ENCODE results near the gene CDK4. TPM values are rescaled to one million over a fixed set of nuclear protein-coding genes. Genes with fewer than 3 reads are reported as not detected.
A peak's percentile ranks its signal among the peaks of the same experiment; 100 is the strongest.

CDK4 gene
- total and polyA plus RNA-seq, 8 donors = 80.1 to 269 (median 231) TPM

- Histone ChIP-seq H3K27me3 (peaks cover 19 to 33% of the 10 kb centered on the region in 2 donors), H3K36me3 (peaks cover 0 to 28% of the 10 kb centered on the region in 2 donors), H3K4me3 (no peak overlapping the region), H3K4me1 (peaks cover 26 to 65% of the 10 kb centered on the region in 2 donors), H3K27ac (no peak overlapping the region), H3K9me3 (no peaks in the 10 kb centered on the region)
- intact Hi-C loops (cut with DNase I) = no loop called here
- TF ChIP-seq, protein P1, sequence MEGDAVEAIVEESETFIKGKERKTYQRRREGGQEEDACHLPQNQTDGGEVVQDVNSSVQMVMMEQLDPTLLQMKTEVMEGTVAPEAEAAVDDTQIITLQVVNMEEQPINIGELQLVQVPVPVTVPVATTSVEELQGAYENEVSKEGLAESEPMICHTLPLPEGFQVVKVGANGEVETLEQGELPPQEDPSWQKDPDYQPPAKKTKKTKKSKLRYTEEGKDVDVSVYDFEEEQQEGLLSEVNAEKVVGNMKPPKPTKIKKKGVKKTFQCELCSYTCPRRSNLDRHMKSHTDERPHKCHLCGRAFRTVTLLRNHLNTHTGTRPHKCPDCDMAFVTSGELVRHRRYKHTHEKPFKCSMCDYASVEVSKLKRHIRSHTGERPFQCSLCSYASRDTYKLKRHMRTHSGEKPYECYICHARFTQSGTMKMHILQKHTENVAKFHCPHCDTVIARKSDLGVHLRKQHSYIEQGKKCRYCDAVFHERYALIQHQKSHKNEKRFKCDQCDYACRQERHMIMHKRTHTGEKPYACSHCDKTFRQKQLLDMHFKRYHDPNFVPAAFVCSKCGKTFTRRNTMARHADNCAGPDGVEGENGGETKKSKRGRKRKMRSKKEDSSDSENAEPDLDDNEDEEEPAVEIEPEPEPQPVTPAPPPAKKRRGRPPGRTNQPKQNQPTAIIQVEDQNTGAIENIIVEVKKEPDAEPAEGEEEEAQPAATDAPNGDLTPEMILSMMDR (IDR thresholded peaks at IDR 0.05) = no peak
- ATAC-seq (no peak), DNase-seq (no peak)
Measured at GRCh38 chr12:57769594-57769993, 17.5 kb upstream of the CDK4 start.

DNA sequence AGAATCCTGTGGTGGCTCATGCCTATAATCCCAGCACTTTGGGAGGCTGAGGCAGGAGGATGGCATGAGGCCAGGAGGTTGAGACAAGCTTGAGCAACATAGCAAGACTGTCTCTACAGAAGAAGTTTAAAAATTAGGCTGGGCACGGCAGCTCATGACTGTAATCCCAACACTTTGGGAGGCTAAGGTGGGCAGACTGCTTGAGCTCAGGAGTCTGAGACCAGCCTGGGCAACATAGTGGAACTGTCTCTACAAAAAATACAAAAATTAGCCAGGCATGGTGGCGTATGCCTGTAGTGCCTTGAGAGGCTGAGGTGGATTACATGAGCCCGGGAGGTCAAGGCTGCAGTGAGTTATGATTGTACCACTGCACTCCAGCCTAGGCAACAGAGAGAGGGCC lies 15.8 kb upstream of the CDK4 start:
- Histone ChIP-seq H3K9me3 (no peaks in the 10 kb centered on the region), H3K36me3 (peaks cover 0 to 28% of the 10 kb centered on the region in 2 donors), H3K27ac (no peak overlapping the region), H3K4me3 (no peak overlapping the region), H3K27me3 (peaks cover 24 to 50% of the 10 kb centered on the region in 2 donors), H3K4me1 (peaks cover 28 to 52% of the 10 kb centered on the region in 2 donors)
- no peak for DNase-seq
- no peak for ATAC-seq
- intact Hi-C loops (cut with DNase I) = no loop called here
- TF ChIP-seq, protein P1 (IDR thresholded peaks at IDR 0.05) = no peak

- DNase-seq = no peak
- H3K36me3 ChIP-seq = peaks cover 0 to 28% of the 10 kb centered on the region in 2 donors
- peaks cover 28 to 48% of the 10 kb centered on the region in 2 donors for H3K4me1 ChIP-seq
- H3K27me3 ChIP-seq = peaks cover 24 to 55% of the 10 kb centered on the region in 2 donors
- intact Hi-C loops (cut with DNase I) = no loop called here
- H3K9me3 ChIP-seq = no peaks in the 10 kb centered on the region
- peak overlapping the region in 1 of 2 donors; percentile 45 for H3K4me3 ChIP-seq
- TF ChIP-seq, protein P1 (IDR thresholded peaks at IDR 0.05) = no peak
- H3K27ac ChIP-seq = no peak overlapping the region
- ATAC-seq = no peak
Measured at GRCh38 chr12:57767305-57767698, 15.2 kb upstream of the CDK4 start.

- Histone ChIP-seq H3K4me1 (peaks cover 28 to 47% of the 10 kb centered on the region in 2 donors), H3K4me3 (peak within 1 kb of the TSS; percentile 38 to 45), H3K9me3 (no peaks in the 10 kb centered on the region), H3K27ac (no peak within 1 kb of the TSS), H3K27me3 (peaks cover 24 to 55% of the 10 kb centered on the region in 2 donors), H3K36me3 (peaks cover 0 to 28% of the 10 kb centered on the region in 2 donors)
- intact Hi-C loops (cut with DNase I) = no loop called here
- ATAC-seq = peak; percentile 47
- peak in 2 of 4 donors; percentile 65 to 77 for DNase-seq
- TF ChIP-seq, protein P1 (IDR thresholded peaks at IDR 0.05) = no peak
Measured at GRCh38 chr12:57766464-57767304, 14.6 kb upstream of the CDK4 start, which contains the start of gene CYP27B1. CYP27B1 (minus strand) TSS chr12:57767078; CDS start chr12:57767041, 37 bp downstream.

- Histone ChIP-seq H3K4me1 (peaks cover 23 to 39% of the 10 kb centered on the region in 2 donors), H3K27me3 (peaks cover 24 to 55% of the 10 kb centered on the region in 2 donors), H3K9me3 (no peaks in the 10 kb centered on the region), H3K36me3 (peaks cover 0 to 28% of the 10 kb centered on the region in 2 donors), H3K4me3 (peak overlapping the region; percentile 38 to 45), H3K27ac (no peak overlapping the region)
- DNase-seq (no peak), ATAC-seq (peak; percentile 64)
- intact Hi-C loops (cut with DNase I) = no loop called here
- TF ChIP-seq, protein P1 (IDR thresholded peaks at IDR 0.05) = no peak
Measured at GRCh38 chr12:57765698-57766463, 13.8 kb upstream of the CDK4 start.
